COLO668 (cell line): ENCODE results near the gene OSCAR.

Experiments
- DNase-seq: peaks from one replicate; lab custom pipeline; 2025; ENCODE audit not compliant: unreplicated experiment; lab: John Stamatoyannopoulos, UW

The OSCAR gene

GRCh38 chr19:54094426-54095000 lies 6.1 kb downstream of the OSCAR start:
- no peak for DNase-seq

GRCh38 chr19:54084410-54084809 lies 16.2 kb downstream of the OSCAR start:
- DNase-seq = no peak

- no peak for DNase-seq
Observed at GRCh38 chr19:54081032-54081431, 19.6 kb downstream of the OSCAR start, which contains the start of gene TARM1. Gene TARM1 (minus strand): TSS chr19:54081365. CDS start chr19:54081340, 25 bp downstream.

GRCh38 chr19:54077334-54077733 lies 23.3 kb downstream of the OSCAR start:
- DNase-seq = no peak

GRCh38 chr19:54074851-54075250 lies 25.8 kb downstream of the OSCAR start:
- DNase-seq = no peak

- DNase-seq = no peak
Observed at GRCh38 chr19:54073829-54074228, 26.8 kb downstream of the OSCAR start.

GRCh38 chr19:54069470-54069869 lies 31.1 kb downstream of the OSCAR start:
- no peak for DNase-seq

GRCh38 chr19:54063350-54064116 lies 37.1 kb downstream of the OSCAR start, which contains the start of gene VSTM1:
Gene VSTM1 (minus strand): TSS chr19:54063897. CDS start chr19:54063777, 120 bp downstream.
- no peak for DNase-seq

- DNase-seq = no peak
Observed at GRCh38 chr19:54062643-54063042, 38.0 kb downstream of the OSCAR start.

GRCh38 chr19:54047616-54048015 lies 53.0 kb downstream of the OSCAR start:
- no peak for DNase-seq

GRCh38 chr19:54045771-54046170 lies 54.8 kb downstream of the OSCAR start:
- DNase-seq = no peak
